GM04504 (cell line): Measurements from ENCODE around the gene C9orf57.
A peak's percentile ranks its signal among the peaks of the same experiment; 100 is the strongest.
"Not testable (repeated sequence)": the region's sequence is repeated elsewhere in the genome, so short reads cannot be mapped to it uniquely, and the experiment has no call there.

Source experiments
- DNase-seq: peaks from one replicate; pipeline ENCODE4 v3.0.0-alpha.2; 2012; ENCODE audit warnings: low read depth

Gene C9orf57

DNA sequence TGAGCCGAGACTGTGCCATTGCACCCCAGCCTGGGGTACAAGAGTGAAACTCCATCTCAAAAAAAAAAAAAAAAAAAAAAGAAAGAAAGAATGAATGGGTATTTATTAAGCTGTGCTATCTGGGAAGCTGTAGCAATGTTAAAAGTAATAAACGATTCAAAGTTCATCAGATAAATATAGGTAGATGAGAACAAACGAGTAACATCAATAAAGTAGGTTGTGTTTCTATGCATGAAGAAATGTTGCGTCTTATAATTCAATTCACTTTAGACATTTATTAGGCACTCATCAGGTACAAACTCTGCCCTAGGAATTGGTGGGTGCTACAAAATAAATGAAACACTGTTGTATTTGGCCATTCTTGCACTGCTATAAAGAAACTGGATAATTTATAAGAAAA, 36.8 kb downstream of the C9orf57 start:
- DNase-seq: no peak

DNA sequence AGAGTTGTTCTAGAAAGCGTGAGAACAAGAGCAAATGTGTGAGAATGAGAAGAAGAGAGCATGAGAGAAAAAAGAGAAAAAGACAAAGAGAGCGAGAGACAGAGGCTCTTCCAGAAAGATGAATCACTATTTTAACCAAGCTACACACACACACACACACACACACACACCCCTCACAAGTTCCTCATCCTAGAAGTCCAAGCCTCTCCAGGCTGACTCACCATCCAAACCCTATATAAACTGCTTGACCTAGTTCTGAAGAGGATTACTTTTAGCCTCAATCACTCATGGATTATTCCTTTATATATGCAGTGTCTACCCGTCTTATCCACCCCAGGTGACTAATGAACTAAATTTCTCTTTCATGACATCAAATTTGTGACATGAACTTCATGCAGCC, 37.6 kb downstream of the C9orf57 start:
- peak; percentile 59 for DNase-seq

DNA sequence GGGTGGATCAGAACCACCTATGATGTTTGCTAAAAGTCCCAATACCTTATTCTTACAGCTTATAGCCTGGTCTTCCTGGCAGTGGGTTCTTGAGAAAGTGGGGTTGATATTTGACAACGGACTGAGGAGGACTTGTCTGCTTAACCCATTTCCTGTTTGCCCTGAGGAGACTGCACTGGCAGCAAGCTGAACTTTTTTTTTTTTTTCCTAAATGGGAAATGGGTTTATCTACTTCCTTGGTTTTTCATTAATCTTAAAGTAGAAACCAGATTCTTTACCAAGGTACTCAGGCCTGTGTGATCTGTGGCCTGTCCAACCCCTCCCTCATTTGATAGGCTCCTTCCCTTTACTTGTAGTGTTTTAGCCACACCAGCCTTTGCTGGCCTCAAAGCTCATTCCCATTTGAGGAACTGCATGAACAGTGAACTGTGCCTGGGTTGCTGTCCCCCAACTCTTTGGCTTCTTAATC, 47.1 kb downstream of the C9orf57 start:
- DNase-seq: no peak

DNA sequence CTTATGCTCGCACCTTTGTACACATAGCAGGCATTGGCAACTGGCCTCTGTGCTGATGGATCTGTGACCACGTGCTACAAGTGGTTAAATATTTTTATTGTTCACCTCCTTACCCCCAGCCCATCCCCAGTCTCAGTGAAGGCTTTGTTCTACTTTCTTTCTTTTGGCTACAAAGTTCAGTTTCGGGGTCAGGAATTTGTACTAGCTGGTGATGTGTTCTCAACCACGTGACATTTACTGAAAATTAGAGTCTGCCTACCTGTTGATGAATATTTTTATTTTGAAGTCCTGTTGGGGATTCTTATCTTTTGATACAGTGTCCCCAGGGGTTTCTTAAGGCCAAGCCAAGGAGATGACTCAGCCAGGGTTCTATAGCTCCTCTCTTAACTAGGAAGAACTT, 47.8 kb downstream of the C9orf57 start:
- DNase-seq: no peak

DNA sequence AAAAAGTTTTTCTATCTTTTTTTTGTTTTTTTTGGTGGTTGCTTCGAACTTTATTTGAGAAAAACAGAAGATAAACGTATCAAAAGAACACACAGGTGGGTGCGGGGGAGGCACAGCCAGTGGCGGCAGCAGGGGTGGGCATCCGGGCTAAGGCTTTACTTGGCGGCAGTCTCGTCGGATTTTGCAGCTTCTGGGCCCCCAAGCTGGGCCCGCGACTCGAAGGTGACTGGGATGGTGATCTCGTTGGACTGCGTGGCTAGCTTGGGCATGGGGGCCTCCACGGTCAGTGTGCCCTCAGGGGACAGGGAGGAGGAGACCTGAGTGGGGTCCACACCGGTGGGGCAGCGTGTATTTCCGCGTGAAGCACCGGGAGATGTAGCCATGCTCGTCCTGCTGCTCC, 52.7 kb downstream of the C9orf57 start:
- DNase-seq: not testable (repeated sequence)

DNA sequence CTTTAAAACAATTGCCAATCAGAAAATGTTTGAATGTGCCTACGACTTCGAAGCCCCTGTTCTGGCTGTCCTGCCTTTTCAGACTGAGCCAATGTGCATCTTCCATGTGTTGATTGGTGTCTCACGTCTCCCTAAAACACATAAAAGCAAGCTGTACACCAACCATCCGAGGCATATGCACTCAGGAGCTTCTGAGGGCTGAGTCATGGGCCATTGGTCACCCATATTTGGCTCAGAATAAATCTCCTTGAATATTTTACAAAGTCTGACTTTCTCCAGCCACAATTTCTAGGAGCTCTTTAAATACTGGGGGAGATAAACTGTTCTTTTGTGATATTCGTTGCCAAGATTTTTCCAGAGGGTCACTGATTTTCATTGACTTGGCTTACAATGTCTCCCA, 53.9 kb downstream of the C9orf57 start:
- no peak for DNase-seq

DNA sequence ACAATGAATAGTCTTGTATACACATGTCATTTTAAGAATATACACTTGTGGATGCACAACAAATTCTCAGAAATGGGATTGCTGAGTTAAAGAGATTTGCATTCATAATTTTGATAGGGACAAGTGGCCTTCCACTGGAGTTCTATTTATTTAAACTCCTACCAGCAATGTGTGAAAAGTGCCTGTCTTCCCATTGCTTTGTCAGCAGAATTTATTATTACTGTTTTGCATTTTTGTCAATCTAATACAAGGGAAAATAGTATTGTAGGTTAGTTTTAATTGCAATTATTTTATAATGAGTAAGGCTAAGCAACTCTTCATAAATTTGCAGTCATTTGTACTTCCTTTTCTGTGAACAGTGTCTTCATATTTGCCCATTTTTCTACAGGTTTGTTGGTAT, 55.0 kb downstream of the C9orf57 start:
- no peak for DNase-seq
